ENCODE measurements around the gene GADD45G.

GADD45G gene

DNA sequence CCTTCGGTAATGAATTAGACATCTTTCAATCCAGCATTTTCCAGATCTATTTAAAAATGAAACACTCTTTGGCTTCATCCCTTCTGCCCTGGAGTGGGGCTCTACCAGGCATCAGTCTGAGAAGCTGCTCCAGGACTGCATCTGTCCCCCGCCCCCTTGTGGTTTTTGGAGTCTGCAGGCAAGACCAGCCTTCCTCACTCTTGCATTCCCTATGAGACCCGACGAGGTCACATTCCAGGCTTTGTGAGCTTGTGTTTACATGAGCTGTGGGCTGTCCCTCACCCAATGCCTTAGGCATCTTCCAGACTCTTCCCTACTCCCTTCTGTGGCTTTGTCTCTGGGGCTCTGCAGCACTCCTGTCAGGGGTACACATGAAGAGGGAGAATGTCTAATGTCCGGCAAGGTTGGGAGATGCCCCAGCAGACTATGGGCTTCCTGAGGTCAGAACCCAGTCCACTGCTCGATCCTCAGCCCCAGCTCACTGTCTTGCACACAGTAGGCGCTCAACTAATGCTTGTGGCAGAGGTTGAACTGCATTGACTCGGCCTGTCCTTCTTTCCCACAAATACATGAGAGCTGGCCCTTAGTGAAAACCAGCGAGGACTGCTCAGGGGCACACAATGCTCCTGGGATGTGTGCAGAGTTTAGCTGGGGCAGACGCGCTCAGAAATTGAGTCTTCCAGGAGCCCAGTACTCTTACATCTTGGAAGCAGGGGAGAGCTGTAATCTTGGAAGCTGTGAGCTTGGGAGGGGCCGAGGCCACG, 11.7 kb upstream of the GADD45G start:
- no peak for DNase-seq (ENCODE audit: low spot score)

DNA sequence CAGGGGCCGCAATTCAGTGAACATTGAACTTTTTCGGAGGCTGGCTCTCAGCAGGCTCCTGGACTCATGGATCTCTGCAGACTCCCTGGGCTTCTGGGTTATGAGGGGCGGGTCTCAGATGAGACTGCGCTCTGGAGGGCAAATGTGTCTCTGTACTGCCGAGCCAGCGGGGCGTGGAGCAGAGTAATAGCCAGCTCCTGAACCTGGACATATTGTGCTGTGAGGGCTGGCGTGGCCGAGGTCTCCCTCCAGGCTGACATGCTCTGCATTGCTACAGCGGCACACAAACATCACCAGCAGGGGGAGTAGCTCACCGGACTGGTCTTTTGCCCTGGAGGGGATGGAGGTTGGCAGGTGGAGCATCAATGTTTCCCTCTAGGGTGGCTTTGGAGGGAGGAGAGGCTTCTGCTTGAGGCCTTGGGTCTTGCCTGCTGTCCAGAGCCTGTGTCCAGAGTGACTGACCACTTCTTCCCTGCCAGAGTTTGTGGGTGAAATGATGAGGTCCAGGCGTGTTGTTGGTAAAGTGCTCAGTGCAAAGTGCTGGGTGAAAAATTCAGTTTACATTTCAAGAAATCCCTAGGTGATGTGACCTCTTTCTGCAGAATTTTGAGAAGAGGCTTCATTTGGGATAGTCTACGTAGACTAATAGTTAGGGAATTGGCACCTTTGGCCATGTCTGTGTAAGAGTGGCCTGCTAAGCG, 10.9 kb upstream of the GADD45G start:
- DNase-seq (ENCODE audit: low spot score) = peak; percentile 38

DNA sequence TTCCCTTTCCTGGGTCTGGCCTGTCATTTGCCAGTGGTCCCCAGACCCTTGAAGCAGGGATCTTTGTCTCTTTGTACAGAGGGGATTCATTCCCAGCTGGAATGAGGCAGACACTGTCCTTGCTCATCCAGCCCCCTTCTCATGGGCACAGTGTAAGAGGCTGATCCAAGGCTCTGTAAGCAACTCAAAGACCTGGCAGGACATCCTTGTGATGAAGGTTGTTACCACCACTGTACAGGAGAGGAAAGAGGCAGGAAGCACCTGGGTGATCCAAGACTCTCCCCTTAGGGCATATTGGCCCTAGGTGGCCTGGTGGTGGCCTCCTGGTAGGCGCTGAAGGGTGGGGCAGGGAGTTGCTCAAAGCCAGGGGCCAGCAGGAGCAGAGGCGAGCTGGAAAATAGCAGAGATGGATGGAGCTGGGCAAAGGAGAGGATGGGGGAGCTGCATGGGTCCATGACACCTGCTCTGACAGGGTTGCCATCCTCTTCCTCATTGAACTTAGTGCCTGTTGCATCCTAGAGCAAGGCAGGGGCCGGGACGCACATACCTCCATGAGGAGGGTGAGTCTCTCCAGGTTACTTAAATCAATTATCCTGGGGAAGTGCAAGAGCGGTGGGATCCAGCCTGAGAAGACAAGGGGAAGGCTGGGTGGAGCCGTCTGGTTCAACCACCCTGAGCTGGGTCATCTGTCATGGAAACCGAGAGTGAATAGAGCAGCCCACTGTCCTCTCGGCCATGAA, 9.8 kb upstream of the GADD45G start:
- no peak for DNase-seq (ENCODE audit: low spot score)

DNA sequence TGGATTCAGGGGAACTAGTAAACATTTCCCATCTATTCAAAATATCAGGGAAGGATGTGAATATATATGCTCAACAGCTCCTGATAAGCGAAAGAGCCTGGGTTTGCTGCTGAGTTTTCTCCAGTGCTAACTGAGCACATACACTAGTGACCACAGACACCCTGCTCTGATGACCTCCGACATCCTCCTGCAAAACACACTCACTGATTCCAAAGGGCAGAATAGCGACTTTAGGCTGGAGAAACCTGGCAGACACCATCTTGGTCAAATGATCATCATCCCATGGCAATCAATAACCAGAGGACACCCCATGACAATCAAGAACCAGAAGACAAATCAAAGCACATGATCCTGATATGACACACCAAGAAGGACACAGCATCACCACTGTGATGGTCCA, 9.2 kb upstream of the GADD45G start:
- no peak for DNase-seq (ENCODE audit: low spot score)

DNA sequence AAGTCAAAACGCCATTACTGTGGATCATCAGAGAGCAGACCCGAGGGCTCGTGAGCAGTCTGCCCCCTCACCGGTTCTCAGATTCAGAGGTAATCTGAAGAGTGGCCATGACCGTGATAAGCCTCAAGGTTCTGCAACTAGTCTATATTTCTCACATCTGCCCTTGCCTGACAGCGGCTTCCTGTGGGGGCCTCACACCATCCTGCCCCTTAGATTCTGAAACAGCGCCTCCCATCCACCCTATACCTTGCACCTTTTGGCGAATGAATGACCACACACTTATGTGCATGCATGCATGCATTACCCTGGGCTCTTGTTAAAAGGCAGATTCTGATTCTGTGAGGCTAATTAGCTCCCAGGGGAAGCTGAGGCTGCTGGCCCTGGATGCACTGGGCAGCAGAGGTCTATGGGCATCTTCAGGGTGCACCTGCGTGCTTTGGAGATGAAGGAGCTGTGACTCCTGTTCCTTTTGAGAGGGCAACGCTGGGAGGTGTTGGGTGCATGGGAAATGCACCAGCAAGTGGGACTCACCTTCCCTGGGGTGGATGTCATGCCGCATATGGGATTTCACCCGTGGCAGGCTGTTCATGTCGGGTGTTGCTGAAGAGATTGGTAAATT, 7.8 kb upstream of the GADD45G start:
- no peak for DNase-seq (ENCODE audit: low spot score)

DNA sequence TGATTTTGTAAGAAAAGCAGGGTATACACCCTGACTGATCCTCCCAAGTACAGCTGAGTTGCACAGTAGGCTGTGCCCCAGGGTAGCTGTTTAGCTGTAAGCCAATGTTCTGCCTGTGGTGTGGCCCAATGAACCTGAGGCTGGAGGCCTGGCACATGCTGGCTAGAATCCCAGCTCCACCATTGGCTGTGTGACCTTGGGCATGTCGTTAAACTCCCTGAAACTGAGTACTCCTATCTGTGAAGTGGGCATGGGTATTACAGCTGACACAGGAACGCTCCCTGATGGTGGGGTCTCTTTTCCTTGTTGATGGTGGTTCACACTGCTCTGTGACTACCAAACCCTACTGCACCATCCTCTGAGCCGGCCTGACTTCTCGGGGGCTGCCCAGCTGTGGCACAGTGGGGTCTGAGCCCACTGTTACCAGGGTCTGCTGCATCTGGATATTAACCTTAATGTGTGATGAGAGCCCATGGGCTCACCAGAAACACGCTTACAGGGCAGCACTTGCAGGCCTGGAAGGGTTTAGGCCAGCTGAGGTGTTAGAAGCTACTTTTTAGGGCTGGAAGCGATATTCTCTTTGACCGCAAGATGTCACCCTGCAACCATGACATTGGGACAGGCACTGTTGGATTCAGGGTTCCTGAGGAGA, 7.0 kb upstream of the GADD45G start:
- peak; percentile 58 for DNase-seq (ENCODE audit: low spot score)

DNA sequence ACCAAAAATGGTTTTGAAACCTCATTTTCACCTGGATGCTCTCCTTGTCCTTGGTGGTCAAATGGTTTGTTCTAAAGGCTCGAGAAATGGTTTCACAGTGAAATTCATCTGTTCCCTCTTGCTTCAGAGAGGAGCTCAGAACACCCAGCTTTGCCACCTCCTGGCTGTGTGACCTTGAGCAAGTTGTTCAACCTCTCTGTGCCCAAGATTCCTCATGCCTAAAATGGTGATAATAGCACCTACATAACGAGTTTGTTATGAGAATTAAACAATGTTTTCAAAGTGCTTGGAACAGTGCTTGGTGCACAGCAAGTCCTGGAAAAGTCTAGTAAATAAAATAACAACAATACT, 6.5 kb upstream of the GADD45G start:
- DNase-seq (ENCODE audit: low spot score) = no peak

DNA sequence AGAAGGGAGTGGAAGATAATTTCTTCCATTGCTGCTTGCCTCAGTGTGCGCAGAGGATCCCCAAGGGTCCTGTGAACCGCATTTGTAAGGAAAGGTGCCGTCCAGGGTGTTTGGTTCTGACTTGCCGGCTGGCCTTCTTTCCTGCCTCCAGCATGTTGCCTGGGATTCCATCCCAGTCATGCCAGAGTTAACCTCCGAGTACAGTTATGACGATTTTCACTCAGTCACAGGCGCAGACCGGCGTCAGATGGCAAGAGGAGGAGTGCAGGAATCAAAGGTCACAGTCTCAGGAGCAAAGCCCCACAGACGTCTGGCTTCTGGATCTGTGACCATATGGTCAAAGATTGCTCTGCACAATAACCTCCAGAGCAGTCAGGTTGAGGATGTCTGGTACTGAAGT, 5.9 kb upstream of the GADD45G start:
- no peak for DNase-seq (ENCODE audit: low spot score)

DNA sequence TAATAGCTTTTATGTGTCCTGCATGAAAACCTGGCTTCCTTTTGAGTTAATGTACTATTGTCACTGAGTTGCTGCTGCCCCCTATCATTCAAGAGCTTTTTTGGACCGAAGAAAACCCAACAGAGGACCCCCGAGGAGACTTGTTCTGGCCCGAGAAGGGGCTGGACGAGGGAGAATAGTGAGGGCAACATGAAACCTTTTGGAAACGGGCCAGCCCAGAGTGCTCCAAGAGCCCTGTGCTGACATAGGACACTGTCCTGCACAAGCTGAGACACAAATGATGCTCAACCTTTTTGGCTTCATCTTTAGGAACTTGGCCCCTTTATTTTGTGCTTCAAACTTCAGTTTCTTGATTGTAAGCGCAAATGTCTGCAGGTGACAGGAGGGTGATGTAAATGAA, 4.0 kb upstream of the GADD45G start:
- DNase-seq (ENCODE audit: low spot score) = no peak

DNA sequence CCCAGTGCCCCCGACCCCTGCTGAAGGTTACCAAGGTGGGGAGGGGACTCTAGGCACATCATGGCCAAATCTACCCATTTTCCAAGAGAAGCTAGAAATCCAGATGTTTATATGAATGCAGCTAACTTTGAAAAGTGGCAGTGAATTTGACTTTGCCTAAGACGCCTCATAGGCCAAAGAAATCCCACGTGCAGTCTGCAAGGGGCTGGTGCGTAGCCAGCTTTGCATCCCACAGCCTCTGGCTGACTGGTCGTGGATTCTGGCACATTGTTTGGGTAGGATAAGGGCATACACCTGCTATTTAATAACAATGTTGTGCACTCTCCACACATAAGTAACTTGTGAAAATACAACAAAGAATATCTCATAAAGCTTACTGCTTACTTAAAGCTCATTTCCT, 3.5 kb upstream of the GADD45G start:
- no peak for DNase-seq (ENCODE audit: low spot score)

DNA sequence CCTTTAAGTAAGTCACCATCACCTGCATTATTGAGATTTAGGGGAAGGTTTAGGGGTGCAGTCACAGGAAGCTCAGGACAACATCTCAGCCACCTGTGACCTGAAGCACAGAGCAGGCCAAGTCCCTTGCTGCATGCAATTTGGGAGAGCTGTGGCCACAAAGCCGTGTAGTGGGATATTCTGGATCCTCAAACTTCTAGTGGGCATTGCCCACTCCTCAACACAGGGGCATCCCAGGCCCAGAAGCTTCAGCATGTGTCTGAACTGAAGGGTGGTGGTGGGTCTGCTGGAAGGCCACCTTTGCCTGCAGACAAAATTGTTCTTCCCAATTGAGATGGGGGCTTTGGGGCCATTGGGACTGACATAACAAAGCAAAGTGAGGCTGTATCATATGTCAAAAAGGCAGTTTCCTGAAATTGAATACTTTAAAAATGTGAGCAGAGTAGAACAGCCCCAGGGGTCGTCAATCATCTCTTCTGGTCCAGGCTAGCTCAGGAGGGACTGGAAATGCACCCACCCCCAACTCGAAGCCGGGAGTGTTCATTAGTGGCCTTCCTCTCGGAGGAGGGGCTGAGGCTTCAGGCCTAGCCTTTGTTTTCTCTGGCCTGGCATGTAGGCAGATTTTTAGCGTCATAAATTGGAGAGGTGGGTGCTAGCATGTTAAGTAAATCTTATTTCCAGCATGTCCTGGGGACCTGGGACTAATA, 2.8 kb upstream of the GADD45G start:
- DNase-seq (ENCODE audit: low spot score) = no peak

DNA sequence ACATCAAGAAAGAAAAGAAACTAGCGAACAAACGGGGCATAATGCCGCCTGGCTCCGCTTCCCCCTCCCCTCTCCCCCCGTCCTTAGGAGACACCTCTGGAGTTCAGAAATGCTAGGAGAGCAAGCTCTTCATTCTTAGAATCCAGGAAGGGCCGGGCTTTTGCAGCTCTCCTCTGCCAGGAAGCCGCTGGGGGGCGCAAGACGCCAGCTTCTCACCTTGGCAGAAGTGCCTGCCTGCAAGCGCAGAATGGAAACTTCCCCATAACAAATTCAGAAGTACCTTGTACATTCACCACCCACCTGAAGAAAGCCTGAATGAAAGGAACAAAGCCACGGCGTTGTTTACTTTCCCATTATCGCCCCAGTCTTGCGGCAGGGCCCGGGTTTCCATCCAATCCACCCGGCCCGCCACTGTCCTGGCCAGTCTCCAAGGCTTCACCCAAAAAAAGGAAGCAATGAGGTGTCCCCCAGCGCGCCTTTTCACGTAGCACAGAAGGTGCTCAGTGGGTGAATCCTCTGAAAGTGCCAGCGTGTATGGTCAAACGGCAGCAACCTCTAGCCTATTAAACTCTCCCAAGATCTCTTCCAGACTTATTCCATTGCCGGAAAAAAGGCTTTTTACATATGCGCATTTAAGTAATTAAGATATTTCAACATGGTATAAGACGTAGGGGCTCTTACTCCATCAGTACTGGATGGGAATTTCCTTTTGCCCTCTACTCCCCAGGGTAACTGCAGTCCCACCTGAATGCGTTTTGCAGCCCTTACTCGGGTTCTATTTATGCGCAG, 1.6 kb upstream of the GADD45G start:
- DNase-seq (ENCODE audit: low spot score) = peak; percentile 83

DNA sequence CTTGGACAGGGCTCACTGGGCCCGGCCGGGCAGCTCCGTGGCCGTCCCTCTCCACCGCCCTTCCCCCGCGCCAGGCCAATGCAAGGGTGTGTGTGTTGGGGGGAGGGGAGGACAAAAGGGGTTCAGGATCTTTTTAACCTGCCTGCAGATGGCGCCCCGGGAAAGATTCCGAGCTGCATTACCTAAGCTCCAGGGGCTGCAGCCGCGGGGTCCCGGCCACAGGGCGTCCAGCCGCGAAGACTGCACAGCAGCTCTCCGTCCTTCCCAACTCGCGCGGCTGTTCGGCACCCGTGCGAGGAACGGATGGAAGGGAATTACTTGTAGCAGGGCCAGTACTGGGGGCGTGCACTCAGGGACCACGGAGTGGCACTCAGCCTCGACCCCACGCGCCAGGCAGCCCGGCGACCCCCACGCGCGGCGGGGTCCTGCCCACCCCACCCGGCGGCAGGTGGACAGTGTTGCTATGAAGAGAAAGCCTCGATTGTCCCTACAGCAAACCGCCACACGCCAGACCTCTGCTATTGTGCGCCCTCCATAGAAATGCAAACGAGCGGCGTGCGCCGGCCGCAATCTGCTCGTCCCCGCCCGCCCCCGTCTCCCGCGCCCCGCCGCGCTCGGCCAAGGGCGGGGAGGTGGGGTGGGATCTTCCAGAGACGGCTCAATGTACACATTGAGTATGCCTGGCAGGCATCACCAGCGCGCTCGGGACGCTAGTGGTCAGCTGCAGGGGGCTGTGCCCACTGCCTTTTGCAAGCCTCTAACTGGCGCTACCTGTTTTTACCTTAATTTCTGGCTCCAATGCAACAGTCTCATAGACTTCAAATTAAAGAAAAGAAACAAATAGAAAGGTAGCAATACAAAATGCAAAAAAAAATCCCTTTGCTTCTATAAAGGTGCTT, 796 bp upstream of the GADD45G start:
- no peak for DNase-seq (ENCODE audit: low spot score)

DNA sequence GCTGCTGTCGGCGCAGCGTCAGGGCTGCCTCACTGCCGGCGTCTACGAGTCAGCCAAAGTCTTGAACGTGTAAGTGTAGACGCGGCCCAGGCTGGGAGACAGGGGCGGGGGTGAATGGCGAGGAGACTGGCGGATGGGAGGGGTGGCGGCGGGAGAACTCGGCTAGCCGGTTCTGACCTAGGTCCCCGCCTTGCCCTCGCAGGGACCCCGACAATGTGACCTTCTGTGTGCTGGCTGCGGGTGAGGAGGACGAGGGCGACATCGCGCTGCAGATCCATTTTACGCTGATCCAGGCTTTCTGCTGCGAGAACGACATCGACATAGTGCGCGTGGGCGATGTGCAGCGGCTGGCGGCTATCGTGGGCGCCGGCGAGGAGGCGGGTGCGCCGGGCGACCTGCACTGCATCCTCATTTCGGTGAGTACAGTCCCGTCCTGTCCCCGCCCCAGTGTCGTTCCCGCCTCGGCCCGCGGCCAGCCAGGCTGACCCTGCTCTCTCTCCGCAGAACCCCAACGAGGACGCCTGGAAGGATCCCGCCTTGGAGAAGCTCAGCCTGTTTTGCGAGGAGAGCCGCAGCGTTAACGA, 745 bp downstream of the GADD45G start:
- no peak for DNase-seq (ENCODE audit: low spot score)

DNA sequence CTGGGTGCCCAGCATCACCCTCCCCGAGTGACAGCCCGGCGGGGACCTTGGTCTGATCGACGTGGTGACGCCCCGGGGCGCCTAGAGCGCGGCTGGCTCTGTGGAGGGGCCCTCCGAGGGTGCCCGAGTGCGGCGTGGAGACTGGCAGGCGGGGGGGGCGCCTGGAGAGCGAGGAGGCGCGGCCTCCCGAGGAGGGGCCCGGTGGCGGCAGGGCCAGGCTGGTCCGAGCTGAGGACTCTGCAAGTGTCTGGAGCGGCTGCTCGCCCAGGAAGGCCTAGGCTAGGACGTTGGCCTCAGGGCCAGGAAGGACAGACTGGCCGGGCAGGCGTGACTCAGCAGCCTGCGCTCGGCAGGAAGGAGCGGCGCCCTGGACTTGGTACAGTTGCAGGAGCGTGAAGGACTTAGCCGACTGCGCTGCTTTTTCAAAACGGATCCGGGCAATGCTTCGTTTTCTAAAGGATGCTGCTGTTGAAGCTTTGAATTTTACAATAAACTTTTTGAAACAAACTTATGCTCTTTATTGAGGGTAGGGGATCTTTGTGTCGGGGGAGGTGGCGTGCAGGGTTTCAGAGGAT, 1.3 kb downstream of the GADD45G start:
- no peak for DNase-seq (ENCODE audit: low spot score)

DNA sequence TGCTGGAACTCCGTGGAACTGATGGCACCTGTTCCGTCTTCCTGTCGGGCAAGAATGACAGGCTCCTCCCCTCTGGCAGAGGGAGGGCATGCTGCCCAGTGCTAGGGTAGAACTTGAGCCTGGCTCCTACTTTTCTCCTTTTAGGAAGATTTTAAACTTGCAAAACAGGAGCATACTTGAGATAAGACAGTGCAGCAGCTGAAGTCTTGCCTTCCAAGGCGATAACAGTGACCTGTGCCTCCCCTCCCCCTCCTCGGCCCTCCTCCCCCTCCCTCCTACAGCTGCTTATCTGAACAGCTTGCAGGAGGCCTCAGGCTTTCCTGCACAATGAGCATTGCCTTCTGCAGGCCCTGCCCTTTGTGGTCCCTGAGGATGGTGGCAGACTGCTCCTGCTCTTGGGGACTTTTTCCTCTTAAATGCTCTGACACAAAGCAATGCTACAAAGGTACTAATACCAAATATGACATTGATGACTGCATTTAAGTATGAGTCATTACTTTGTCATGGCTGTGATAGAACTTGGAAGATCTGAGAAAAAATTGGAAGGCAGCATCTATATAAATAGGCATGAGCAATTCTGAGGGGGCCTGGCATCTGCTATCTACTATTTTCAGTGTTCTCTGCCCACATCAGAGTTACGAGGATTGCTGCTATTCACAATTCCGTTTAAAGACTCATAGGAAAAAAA, 2.0 kb downstream of the GADD45G start:
- no peak for DNase-seq (ENCODE audit: low spot score)

DNA sequence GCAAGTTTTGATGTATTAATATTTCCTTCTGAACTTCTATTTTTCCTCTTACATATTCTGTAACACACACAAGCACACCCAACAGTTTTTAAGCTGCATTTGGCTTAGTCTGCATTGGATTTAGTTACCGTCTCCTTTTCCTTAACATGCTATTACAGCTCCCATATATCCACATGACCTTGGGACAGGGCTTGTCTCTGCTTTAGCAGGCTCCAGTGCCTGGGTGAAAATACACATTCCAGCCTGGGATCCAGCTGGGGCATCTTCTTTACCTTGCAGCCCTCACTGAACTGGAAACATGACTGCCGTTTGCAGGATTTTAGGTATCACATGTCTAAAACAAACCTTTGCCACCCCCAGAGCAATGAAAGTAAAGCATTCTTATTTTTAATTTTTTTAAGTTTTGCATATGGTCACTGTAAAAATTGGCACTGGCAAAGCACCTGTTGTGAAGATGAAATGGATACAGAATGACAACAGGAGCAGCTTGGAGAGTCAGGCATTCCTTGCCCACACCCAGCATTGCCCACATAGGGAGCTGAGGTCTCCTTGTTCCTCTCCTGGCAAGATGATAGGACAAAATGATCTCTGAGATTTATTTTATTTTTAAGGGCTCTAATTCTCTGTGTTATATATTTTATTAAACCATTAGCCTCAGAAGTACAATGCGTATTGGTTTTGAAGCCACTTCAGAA, 4.0 kb downstream of the GADD45G start:
- no peak for DNase-seq (ENCODE audit: low spot score)

All from LoVo (cell line).